ENCODE data around the gene KCTD13.

DNA sequence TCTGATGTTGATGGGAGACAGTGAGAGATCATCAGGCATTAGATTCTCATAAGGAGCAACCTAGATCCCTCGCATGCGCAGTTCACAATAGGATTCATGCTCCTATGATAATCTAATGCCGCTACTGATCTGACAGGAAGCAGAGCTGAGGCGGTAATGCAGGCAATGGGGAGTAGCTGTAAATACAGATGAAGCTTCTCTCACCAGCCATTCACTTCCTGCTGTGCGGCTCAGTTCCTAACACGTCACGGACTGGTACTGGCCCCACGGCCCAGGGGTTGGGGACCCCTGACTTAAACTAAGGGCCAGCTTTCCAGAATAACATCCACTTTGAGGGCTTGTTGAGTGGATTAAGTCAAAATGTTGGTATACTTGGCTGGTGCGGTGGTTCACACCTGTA lies 33.3 kb upstream of the KCTD13 start:
- TF ChIP-seq CTCF (IDR thresholded peaks at IDR 0.05; ENCODE audit: low read length), result no peak
- TF ChIP-seq EZH2 (optimal IDR thresholded peaks at IDR 0.05; ENCODE audit: low read depth, low read length), result no peak

All from MM.1S (cell line).